CD4-positive, alpha-beta T cell treated with Interleukin-12 subunit alpha and Interleukin-12 subunit beta, for 1 hour (primary cell): ENCODE results near the gene TYMS.
A peak's percentile ranks its signal among the peaks of the same experiment; 100 is the strongest.
"Not testable (repeated sequence)": the region's sequence is repeated elsewhere in the genome, so short reads cannot be mapped to it uniquely, and the experiment has no call there.

Experiments used
- DNase-seq: peaks from one replicate; pipeline ENCODE4 v3.0.0-alpha.2; 2020

Gene TYMS

DNA sequence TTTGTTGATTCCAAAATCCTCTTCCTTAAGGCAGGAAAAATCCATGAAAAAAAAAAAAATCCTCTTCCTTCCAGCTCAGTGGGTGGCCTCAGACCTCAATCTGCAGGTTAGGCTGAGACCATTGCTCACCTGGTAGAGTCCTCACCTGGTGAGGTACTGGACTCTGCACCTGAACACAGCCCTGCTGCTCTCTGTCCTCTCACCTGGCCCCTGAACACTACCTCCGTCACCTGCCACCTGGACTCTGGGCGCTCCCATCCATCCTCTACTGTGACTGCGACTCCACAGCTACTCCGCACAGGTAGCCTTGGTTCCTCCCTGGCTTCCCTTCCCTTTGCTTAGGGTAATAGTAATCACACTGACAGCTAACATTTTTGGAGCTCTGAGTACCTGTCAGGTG is 22.1 kb downstream of the TYMS start:
- DNase-seq, result no peak

DNA sequence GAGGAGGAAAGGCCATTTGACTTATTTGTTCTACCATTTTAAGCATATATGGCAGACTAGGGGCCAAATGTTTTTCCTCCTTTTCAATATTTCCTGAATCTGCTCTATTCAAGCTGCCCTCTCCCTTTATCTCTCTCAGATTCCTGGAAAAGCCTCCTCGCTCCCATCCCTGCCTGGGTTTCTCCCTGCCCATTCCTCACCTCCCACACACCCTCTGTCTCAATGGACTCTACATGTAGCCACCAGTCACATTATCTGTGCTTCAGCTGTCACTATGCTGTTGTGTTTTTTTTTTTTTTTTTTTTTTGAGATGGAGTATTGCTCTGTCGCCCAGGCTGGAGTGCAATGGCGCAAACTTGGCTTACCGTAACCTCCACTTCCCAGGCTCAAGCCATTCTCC is 22.9 kb downstream of the TYMS start:
- no peak for DNase-seq

DNA sequence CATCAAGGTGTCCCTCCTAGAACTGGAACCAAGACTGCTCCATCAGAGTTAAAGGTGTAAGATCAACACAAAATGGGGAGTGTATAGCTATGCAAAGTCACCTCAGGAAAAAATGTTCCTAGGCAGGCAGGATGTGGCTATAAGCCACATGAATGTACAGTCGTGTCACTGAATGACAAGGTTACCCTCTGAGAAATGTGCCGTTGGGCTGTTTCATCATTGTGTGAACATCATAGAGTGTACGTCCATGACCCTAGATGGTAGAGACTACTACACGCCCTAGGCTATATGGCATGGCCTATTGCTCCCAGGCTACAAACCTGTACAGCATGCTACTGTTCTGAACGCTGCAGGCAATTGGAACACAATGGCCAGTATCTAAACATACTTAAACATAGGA is 24.5 kb downstream of the TYMS start:
- peak; percentile 48 for DNase-seq

DNA sequence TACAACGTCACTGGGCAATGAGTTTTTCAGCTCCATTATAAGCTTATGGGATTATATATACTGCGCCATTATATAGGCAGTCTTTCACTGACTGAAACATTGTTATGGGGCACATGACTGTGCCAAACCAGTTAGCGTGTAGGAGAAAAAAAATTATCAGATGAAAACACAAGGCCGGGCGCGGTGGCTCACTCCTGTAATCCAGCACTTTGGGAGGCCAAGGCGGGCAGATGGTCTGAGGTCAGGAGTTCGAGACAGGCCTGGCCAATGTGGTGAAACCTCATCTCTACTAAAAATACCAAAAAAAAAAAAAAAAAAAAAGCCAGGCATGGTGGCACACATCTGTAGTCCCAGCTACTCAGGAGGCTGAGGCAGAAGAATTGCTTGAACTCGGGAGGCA is 25.0 kb downstream of the TYMS start:
- DNase-seq, result not testable (repeated sequence)

- DNase-seq, result no peak
These were observed 25.4 kb downstream of the TYMS start for GRCh38 chr18:682833-683232.

GRCh38 chr18:683531-683930 is 26.1 kb downstream of the TYMS start:
- DNase-seq, result no peak

DNA sequence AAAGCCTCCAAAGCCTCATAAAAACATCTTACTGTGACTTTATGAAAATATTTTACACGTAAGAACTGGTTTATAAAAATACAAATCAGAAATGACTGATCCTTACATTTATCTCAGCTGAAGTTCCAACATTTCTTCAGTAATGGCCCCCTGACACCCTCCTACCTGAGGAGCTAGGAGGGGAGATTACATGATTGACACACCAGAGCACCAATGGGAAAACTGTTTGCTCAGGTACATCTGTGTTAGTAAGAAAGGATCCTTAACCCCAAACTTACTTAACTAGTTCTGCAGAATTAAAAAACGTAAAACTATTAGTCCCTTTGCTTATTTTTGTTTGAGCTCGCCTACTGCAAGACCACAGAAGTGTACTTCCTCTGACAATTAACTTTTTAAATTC is 28.0 kb downstream of the TYMS start:
- DNase-seq, result no peak

- DNase-seq, result no peak
These were observed 29.1 kb downstream of the TYMS start for GRCh38 chr18:686339-687111.

GRCh38 chr18:688323-688722 is 30.9 kb downstream of the TYMS start:
- DNase-seq, result no peak

DNA sequence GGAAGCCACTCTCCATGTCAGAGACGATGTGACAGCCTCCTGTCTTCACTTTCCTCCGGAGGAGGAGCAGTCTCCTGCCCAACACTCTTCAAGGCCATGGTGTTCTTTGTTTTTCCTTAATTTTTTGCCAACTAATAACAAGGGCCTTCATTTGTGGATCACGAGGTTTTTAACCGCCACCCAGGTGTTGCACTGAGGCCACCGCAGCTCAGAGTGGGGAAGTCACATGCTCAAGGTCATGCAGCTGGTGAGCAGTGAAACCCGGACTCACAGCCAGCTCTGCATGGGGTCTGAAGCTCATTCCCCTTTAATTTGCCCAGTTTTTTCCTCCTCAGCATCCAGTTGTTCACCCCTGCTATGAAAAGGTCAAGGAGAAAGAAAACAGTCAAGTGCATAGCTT is 35.4 kb downstream of the TYMS start:
- no peak for DNase-seq

DNA sequence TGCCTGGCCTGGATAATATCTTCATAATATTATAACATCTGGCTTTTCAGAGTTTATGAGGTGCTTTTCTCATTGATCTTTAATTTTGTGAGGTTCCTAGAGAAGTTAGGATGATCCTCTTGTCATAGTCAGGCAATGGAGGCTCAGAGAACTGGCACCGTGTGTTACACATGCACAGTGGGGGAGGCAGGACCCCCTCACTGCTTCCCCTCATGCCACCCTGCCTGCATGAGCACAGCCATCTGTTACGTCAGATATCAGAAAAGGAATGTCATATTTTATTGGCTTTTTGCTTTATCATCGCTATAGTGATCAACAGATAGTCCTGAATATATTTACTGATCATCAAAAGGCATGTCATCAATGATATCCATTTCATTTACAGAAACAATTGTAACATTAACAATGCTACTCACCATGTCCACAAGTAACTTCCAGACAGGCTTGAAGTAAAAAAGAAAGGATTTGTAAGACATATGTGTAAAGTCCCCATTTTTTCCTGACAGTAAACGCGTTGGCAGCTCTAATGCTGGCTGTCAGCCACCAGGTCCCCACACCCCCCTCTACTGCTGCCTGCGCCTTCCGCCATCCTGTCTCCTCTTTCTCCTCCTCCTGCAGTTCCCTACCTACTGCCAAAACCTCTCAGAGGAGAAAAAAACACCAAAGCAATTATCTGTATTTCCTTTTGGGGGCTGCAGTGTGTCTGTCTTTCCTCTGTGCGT is 36.2 kb downstream of the TYMS start:
- no peak for DNase-seq

DNA sequence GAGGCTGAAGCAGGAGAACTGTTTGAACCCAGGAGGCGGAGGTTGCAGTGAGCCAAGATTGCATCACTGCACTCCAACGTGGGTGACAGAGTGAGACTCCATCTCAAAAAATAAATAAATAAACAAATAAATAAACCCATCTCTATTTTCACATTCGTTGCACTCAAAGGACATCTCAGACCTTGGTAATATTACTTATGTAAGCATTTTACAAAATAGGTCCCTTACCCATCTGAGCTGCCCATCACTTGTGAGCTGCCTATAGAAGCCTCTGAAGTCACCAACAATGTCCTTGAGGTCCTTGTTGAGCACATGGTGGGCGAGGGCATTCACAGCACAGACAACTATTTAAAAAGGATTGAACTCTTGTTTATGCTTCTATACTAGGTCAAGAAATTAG is 39.6 kb downstream of the TYMS start:
- DNase-seq, result no peak

DNA sequence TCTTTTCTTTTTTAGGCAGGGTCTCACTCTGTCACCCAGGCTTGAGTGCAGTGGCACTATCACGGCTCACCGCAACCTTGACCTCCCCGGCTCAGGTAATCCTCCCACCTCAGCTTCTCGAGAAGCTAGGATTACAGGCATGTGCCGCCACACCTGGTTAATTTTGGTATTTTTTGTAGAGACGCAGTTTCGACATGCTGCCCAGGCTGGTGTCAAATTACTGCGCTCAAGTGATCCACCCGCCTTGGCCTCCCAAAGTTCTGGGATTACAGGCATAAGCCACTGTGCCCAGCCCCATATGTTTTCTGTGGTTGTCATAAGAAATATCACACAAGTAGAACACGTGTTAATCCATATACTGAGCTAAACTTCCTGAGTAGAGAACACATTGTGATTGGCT is 40.3 kb downstream of the TYMS start:
- DNase-seq, result no peak

GRCh38 chr18:703213-703967 is 45.9 kb downstream of the TYMS start:
- no peak for DNase-seq

DNA sequence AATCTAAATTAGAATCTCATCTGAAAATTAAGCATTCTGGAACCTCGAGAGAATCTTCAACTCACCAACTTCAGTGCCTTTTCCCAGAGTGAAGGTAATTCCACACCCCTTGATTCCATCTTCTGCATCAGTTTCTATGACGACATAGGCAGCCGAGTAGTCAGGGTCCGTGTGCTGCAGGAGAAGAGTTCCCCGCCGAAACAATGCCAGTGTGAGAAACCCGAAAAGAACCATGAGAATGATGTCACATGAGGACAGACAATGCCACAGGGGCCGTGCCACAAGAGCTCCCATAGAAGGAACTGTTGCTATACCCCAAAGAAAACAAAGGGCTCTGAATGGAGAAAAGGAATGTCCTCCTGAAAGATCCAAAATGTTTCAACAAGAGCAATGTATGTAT is 49.0 kb downstream of the TYMS start:
- DNase-seq, result no peak

- DNase-seq, result no peak
These were observed 50.6 kb downstream of the TYMS start for GRCh38 chr18:708096-708495.

DNA sequence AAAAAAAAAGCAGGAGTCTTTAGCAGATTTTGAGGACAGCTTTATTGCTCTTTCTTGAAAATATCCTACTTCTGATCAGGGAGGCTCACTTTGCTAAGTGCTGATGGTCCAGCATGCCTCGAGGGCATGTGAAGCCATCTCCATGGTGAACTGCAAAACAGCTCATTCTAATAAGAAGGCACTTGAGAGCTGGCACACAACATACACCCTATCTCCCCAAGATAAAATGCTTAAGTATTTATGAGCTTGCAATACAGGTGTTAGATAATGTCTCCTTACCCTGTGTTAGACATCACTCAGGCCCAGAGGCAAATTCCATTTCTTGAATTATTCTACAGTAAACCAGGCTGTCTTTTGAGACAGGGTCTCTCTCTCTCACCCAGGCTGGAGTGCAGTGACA is 52.3 kb downstream of the TYMS start:
- DNase-seq, result no peak

GRCh38 chr18:710418-711300 is 53.2 kb downstream of the TYMS start:
- no peak for DNase-seq

DNA sequence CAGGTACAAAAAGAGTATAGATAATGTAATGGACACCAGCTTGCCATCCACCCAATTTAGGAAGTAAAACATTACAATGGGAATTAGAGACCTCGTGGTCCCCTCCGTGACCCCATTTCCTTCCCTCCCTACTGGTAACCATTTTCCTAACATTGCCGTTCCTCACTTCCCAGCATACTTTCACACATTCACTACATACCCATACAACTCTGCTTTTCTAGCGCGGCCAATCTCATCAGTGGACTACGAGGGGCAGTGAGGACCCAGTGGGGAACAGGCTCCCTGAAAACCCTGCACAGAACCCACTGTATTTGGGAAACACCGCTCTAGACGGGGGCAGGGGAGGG is 53.8 kb downstream of the TYMS start:
- DNase-seq, result no peak

- peak; percentile 78 for DNase-seq
These were observed 54.4 kb downstream of the TYMS start for GRCh38 chr18:711657-712400.

DNA sequence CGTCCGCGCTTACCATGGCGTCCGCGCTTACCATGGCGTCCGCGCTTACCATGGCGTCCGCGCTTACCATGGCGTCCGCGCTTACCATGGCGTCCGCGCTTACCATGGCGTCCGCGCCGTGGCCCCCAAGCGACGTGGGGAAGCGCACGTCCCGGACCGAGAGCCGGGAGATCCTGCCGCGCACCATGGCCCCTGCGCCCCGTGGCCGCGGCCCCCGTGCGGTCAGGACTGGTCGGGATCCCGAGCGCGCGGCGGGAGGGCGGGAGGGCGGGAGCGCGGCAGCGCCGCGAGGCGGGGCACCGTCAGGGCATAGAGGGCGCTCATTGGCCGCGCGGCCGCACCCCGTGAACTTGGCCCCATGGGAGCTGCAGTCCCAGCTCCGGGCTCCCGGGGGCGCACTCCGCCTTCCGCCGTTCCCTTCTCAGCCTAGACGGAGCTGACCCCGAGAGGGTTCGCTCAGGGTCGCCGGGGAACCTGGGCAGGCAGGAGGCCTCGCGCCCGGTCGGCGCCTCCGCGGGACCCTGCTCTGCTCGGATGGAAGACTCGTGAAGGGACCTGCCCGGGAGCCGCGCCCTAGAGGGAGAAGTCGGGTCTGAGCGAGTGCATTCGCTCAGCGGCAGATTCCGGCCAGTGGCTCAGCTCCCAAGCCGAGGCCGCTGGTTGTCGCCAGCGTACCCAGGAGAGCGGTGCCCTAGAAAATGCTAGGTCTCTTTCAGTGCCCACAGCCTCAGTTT is 55.1 kb downstream of the TYMS start, which contains the start of gene ENOSF1:
ENOSF1 (minus strand) TSS at position 230 of the 734 bp plus-strand sequence; CDS start at position 187, 43 bp downstream.
- DNase-seq, result peak; percentile 90
